NCI-H345 treated with DMSO at 0.1 percent for 48 hours (cell line): ENCODE results near the gene LITAF.
"Not testable (repeated sequence)": the region's sequence is repeated elsewhere in the genome, so short reads cannot be mapped to it uniquely, and the experiment has no call there.

ENCODE experiments used
- DNase-seq: peaks from one replicate; lab custom pipeline; 2025; ENCODE audit not compliant: unreplicated experiment; lab: John Stamatoyannopoulos, UW

Gene LITAF

DNA sequence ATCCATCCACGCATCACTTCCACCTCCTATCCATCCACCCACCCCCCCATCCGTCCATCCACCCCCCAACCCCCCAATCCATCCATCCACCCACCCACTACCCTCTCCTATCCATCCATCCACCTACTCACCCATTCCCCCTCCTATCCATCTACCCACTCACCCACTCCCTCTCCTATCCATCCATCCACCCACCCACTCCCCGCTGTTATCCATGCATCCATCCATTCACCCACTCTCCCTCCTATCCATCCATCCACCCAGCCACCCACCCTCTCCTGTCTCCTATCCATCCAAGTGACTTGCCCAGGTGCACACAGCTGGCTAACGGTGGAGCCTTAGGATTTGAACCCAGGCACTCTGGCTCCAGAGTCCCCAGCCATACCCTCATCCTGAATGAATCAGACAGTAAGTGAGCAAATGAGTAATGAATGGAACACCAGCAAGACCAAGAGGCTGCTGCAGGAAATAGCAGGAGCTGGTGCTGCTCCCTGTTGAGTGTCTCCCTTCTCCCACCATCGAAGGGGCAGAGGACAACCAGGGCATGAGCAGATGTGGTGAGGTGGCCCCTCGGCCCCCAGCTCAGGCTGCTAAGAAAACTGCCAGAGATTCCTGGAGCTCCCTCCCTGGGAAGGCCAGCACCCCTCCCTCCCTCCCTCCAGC is 62.5 kb downstream of the LITAF start:
- no peak for DNase-seq

DNA sequence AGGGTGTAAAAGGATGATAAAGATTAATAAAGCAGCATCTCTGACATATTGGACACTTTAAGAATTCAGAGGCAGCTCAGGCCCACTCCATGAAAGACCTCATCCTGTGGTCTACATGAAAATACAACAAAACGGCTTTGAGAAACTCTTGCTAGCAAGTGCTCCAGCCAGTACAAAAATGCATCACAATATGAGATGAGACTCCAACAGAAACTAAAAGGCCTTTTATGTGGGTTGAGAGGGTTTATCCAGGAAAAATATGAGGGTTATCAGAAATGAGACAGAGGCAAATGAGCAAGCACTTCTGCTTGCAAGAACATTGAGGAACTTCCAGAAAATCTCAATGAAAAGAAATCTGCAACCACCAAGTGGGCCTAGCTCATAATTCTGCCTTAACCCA is 65.7 kb downstream of the LITAF start:
- DNase-seq: no peak

DNA sequence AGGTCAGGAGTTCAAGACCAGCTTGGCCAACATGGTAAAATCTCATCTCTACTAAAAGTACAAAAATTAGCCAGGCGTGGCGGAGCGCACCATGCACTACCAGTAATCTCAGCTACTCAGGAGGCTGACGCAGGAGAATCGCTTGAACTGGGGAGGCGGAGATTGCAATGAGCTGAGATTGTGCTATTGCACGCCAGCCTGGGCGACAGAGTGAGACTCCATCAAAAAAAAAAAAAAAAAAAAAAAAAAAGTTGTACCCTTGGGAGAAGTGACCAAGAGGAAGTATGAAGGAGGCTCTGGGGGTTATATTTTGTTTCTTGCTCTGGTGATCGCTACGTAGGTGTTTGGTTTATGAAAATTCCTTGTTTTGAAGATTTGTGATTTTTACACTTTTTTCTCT is 66.3 kb downstream of the LITAF start:
- DNase-seq: no peak

DNA sequence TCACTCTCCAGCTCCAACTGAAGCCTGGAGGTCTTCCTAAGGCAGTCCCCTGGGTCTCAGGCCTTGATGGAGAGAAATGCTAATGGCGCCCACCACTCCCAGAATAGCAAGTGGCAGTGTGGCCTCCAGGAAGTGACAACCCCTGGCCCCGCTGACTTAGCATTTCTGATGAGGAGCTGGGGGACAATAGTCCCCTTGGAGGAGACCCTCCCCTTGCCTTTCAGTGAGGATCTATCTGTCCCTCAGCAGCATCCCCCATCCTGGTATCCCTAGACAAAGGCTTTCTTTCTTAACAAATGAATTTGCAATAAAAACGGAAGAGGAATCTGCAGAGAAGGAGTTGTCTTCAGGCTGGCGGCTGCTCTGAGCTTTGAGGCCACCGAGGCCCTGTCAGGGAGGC is 68.8 kb downstream of the LITAF start:
- DNase-seq: no peak

DNA sequence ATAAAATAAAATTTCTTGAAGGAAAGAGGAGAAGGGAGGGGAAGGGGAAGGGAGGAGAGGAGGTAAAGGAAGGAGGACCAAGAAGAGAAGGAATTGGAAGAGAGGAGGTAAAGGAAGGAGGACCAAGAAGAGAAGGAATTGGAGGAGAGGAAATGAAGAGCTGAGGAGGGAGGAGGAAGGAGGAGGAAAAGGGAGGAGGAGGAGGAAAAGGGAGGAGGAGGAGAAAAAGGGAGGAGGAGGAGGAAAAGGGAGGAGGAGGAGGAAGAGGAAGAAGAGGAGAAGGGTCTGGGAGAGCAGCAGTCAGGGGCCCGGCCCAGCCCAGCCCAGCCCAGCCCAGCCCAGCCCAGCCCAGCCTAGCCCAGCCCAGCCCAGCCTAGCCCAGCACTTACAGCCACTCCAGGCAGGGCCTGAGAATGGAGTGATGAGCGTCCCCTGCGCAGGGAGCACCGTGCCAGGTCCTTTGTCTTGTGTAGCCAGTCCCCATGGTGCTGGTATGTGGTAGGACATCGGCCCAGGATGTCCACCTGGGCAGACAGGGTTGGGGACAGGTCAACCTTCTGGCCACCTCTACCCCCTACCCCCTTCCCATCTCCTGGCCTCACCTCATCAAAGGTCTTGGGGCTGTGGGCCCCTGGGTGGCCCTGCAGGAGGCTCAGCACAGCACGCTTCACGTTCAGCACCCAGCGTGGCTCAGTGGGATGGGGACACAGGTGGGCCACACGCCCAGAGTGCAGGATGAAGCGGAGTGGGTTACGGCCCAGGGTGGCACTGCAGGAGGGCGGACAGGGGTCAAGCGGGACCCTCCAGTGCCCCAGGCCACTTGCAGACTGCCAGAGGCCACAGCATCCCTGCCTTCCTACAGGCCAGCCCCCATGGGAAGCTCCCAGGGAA is 70.9 kb downstream of the LITAF start:
- no peak for DNase-seq

DNA sequence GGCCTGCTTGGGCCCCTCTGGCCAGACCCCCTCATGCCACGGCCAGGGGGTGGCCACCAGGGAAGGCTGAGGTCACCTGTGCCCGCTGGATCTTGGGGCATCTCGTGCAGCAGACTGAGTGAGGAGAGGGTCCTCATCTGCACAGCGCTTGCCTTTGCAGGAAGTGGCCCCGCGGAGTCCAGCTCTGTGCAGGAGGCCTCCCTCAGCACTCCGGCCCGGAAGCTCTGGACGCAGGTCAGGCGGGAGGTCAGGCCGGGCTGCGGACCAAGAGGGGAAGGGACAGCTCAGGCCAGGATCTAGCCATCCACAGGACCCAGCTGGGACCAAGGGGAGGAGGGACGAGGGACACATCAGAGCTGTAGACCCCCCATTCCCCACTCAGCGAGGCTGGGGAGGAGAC is 72.4 kb downstream of the LITAF start:
- no peak for DNase-seq

DNA sequence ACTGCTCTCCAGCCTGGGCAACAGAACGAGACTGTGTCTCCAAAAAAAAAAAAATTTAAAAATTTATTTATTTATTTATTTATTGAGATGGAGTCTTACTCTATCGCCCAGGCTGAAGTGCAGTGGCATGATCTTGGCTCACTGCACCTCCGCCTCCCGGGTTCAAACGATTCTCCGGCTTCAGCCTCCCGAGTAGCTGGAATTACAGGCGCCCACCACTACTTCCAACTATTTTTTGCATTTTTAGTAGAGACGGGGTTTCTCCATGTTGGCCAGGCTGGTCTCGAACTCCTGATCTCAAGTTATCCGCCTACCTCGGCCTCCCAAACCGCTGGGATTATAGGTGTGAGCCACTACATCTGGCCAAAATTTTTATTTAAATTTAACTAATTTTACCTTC is 73.4 kb downstream of the LITAF start:
- not testable (repeated sequence) for DNase-seq

DNA sequence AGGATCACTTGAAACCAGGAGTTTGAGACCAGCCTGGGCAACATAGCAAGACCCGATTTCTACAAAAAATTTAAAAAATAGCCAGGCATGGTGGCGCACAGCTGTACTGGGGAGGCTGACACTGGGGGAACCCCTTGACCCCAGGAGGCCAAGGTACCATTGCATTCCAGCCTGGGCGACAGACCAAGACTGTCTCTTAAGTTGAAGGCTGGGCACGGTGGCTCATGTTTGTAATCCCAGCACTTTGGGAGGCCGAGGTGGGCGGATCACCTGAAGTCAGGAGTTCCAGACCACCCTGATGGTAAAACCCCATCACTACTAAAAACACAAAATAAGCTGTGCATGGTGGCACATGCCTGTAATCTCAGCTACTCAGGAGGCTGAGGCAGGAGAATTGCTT is 74.9 kb downstream of the LITAF start:
- DNase-seq: no peak

DNA sequence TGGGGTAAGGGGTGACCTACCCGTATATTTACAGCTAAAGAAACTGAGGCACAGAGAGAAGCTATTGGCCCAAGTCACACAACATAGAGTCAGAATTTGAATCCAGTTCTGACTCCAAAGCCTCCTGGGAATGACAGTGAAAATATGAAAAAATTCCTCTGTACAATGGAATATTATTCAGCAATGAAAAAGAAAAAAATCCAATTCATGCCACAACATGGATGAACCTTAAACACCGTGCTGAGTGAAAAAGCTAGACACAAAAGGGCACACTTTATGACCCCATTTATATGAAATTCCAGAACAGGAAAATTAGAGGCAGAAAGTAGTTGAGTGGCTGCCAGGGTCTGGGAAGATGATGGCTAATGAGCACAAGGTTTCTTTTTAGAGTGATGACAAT is 75.4 kb downstream of the LITAF start:
- DNase-seq: no peak

DNA sequence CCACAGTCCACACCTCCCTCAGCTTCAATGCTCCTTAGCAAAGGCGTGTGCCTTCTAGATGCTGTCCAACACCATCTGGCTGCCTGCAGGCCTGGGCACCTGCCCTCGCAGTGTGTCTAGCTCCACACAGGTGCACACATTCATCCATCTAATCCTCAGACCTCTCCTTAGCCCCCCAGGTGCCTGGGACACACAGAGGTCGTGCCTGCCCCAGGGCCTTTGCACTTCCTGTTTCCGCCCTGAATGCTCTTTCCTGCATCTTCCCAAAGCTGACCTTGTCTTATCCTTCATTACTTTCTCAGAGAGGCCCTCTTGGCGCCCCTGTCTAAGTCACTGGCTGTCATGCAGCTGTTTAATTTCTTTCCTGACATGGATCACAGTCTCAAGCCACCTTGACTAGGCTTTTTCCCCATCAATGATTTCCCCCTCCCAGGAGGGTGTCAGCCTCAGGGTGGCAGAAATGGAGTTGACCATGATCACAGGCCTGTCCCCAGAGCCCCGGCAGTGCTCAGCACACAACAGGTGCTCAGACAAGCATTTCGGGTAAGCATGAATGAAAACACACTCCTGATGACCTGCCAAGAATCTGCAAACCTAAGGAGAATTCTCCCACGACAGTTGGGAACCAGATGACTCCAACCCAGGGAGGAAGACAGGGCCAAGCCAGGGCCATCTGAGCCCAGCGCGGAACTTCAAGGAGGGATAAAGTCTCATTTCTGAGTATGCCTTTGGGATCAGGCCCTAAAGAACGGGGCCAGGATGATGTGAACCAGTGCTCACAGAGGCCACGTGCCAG is 76.3 kb downstream of the LITAF start:
- no peak for DNase-seq

DNA sequence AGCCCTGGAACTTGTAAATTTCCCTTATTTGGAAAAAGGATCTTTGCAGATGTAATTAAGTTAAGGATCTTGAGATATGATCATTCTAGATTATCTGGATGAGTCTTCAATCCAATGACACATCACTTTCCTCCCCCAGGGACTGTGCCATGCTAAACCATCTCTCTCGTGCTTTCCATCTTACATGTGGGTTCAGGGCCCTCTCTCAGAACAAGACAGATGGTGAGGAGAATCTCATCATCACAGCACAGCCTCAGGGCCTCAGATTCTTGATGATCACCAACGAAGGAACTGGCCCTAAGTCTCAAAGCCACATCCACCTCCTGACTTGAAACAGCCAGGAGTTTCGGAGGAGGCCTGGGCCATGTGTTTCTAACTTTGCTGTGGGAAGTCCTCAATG is 78.7 kb downstream of the LITAF start:
- no peak for DNase-seq

DNA sequence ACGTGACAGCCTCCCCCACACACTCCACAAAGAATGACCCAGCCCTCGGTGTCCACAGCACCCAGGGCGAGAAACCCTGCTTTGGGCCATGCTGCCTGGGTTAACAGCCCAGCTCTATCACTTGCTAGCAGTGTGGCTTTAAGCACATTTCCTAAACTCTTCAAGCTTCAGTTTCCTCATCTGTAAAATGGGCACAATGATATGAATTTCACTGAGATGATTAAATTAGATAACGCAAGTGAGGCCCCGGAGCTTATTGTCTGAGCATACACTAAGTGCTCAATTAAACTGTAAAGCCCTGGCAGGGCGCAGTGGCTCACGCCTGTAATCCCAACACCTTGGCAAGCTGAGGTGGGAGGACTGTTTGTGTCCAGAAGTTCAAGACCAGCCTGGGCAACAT is 79.4 kb downstream of the LITAF start:
- no peak for DNase-seq

DNA sequence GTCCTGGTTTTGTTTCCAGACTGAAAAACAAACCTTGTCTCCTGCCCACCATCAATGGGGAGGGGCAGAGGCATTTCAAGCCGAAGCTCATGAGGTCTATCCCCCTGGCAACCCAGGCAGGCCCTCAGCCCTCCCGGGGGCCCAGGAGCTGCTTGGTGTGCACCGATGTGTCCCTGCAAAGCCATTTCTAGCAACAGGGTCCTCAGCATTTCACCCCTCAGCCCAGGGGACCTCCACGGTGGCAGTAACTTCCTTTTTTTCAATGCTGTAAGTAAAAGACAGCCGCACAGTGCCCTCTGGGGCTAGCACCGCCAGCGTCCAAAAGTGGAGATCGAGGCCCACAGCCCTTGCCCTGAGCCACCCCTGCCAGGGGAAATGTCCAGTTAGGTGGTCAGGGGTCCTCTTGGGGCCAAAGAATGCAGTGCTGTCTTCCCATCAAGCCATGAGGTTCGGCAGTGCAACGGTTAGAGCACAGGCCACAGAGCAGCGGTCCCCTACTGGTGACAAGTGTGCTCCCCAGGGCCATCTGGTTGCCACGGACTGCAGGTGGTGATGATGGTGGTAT is 79.9 kb downstream of the LITAF start:
- no peak for DNase-seq

DNA sequence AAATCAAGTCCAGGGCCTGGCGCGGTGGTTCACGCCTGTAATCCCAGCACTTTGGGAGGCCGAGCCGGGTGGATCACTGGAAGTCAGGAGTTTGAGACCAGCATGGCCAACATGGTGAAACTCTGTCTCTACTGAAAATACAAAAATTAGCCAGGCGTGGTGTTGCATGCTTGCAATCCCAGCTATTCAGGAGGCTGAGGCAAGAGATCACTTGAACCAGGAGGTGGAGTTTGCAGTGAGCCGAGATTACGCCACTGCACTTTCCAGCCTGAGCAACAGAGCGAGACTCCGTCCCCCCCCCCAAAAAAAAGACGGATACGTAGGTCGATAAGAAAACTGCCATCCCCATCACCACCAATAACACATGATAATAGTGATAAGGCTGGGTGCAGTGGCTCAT is 82.5 kb downstream of the LITAF start:
- DNase-seq: not testable (repeated sequence)

DNA sequence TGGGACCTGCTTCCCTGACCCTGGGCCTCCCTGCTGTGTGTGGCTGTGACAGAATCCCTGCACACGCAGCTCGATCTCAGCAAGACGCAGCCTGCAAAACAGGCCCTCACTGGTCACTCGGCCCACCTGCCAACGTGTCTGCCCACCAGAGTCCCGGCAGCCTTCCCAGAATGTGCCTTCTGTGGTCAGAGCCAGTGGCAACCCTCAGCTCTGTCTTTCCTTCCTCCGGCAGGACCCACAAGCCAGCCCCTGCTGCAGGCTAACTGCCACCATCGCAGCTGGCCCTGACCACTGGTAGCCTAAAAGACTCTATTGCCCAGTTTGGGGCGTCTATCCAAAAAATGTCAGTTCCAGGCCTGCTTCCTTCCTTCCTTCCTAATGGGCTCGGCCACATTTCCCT is 83.2 kb downstream of the LITAF start:
- no peak for DNase-seq

DNA sequence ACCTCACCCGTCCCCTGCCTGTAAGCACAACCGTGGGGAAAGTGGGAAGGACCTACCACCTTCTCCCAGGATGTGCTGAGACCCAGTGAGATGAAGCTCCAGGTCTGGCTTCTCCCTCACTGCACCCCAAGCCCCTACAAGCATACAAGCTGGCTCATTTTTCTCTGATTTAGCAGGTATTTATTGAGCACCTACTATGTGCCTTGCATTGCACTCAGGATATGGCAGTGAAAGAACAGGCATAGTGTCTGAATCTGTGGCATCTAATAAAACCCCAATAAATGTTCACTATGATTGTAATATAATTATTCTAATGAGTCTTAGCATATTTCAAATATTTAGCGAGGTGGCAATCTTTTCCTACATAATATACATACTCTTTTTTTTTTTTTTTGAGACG is 84.5 kb downstream of the LITAF start:
- DNase-seq: no peak

DNA sequence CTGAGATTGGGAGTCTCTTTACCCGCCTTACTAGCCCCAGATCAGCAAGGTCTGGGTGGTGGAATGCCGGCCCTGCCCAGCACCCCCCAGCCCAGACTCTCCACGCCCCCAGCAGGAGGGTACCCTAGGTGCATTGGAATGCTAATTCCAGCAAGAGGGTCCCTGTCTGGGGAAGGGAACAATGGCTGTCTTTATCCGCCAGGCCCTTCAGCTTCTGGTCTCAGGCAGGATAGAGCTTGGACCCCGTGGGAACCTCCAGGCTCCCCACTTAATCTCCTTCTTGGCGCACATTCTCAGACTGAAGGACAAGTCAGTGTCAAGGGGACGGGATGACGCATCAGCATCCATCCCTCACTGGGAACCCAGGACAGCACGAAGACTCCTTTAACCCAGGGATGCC is 85.1 kb downstream of the LITAF start:
- no peak for DNase-seq

DNA sequence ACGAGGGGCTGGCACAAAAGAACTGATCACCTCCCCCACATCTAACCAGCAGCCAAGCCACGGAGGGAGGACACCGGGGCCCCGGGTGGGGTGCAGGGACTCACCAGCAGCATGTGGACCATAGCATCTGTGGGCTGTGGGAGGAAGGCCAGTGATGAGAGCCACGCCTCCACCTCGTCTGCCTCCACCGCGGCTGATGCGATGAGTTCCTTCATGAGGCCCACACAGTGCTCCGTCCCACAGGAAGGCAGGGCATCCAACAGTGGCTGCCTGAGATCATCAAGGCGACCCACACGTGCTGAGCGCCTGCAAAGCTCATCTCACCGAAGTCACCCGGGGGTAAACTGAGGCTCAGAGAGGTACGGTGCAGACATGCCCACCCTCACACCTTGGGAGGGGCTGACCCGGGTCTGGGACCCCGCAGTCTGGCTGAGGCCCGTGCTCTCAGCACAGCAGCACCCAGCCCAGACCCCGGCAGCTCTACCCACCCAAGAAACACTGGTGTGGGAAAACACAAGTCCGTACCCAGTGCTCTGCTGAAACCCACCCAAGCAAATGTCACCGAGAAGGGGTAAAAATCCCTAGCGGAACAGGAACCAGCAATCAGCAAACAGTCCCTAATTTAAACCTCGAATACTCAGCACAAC is 85.9 kb downstream of the LITAF start:
- DNase-seq: no peak

DNA sequence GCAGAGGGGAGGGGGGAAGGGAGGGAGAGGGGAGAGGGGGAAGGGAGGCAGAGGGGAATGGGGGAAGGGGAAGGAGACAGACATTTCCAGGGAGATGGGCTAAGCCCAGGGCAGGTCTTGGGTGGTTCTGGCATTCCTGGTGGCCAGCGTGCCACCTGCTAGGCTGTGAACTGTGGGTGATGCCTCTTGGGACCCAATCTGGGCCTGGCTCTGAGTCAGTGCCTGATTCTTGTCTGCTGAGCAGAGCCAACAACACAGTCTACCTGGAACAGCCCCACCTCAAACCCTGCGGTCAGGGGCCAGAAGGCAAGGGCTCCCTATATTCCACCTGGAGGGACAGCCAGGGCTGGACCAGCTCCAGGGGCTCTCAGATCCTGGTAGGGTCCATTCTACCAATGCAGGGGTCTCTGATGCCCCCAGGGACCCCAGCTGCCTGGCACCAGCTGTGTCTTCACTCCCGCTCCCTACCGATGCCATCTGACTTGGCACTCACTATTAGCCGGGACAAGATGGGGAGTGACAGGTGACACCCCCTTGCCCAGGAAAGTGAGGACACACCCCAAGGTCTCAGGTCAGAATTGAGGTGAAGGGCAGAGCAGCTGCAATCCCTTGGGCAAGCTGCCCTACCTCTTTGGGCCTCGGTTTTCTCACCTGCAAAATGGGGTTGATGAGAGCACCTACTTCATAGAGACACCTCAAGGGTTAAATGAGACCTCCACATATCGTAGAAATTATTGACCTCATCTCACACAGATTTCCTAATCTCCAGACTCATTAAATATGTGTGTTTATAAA is 87.2 kb downstream of the LITAF start:
- DNase-seq: no peak

DNA sequence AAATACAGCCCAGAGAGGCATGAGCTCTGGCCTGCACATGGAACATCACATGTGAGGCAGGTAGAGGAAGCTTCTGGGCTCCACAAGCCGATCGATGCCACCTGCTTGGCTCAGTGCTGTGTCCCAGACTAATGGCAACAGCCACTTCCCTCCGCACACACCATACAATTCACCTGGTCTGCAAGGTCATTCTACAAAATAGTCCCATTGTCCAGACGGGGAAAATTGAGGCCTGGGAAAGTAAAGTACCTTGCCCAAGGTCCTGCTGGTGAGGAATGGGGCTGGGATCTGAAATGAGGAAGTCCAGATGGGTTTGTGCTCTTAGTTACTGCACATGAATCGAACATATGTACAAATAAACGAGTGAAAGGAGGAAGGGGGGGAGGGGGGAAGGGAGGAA is 88.0 kb downstream of the LITAF start:
- DNase-seq: no peak
